Breast epithelium (tissue), 3 donors: ENCODE measurements around the gene TMEM8B.

Source experiments
- POLR2A ChIP-seq: fragments of 450-650 bp; IDR thresholded peaks from one replicate; pipeline ENCODE4 v1.6.1; 2016; ENCODE audit warnings: antibody characterized with exemption, mild to moderate bottlenecking, moderate library complexity
- TF ChIP-seq, protein P1 (sequence below), 3 donors: fragments of 450-650 bp; IDR thresholded peaks; one replicate each; pipeline ENCODE4 v1.5.1; 2016 to 2017; ENCODE audit warnings: antibody characterized with exemption in 3 of 3, mild to moderate bottlenecking in 3 of 3, moderate library complexity in 3 of 3

GRCh38 chr9:35872505-35872904 is 43.5 kb downstream of the TMEM8B start:
- TF ChIP-seq, protein P1, sequence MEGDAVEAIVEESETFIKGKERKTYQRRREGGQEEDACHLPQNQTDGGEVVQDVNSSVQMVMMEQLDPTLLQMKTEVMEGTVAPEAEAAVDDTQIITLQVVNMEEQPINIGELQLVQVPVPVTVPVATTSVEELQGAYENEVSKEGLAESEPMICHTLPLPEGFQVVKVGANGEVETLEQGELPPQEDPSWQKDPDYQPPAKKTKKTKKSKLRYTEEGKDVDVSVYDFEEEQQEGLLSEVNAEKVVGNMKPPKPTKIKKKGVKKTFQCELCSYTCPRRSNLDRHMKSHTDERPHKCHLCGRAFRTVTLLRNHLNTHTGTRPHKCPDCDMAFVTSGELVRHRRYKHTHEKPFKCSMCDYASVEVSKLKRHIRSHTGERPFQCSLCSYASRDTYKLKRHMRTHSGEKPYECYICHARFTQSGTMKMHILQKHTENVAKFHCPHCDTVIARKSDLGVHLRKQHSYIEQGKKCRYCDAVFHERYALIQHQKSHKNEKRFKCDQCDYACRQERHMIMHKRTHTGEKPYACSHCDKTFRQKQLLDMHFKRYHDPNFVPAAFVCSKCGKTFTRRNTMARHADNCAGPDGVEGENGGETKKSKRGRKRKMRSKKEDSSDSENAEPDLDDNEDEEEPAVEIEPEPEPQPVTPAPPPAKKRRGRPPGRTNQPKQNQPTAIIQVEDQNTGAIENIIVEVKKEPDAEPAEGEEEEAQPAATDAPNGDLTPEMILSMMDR (IDR thresholded peaks at IDR 0.05): no peak
- no peak for TF ChIP-seq POLR2A
